ENCODE measurements around the gene ADAP2.
"Not testable (repeated sequence)": the region's sequence is repeated elsewhere in the genome, so short reads cannot be mapped to it uniquely, and the experiment has no call there.

DNA sequence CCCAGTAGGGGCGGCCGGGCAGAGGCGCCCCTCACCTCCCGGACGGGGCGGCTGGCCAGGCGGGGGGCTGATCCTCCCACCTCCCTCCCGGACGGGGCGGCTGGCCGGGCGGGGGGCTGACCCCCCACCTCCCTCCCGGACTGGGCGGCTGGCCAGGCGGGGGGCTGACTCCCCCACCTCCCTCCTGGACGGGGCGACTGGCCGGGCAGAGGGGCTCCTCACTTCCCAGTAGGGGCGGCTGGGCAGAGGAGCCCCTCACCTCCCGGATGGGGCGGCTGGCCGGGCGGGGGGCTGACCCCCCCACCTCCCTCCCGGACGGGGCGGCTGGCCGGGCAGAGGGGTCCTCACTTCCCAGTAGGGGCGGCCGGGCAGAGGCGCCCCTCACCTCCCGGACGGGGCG lies 58.2 kb downstream of the ADAP2 start:
- not testable (repeated sequence) for TF ChIP-seq TAF1, POLR2A, POLR2AphosphoS5, POU2F2 (IDR thresholded peaks at IDR 0.05; ENCODE audit: low read depth, low read length)
